Fibroblast of lung (primary cell): Measurements from ENCODE around the gene MGAT4A. TPM values are rescaled to one million over a fixed set of nuclear protein-coding genes. Genes with fewer than 3 reads are reported as not detected.

ENCODE experiments used
- DNase-seq, 2 donors: peaks; one replicate each; pipeline versions ENCODE4 v3.0.0 to v3.0.0-alpha.2; 2010; ENCODE audit warnings: low read depth in 2 of 2
- H2AFZ ChIP-seq: 2 replicates; pipeline ENCODE4 v1.5.1; 2012; ENCODE audit warnings: low read length, control low read depth, inconsistent platforms
- H3K27ac ChIP-seq: 2 replicates; pipeline ENCODE4 v1.5.1; 2011; ENCODE audit warnings: low read length, control low read depth; ENCODE audit not compliant: insufficient read depth
- H3K27me3 ChIP-seq: 2 replicates; pipeline ENCODE4 v1.5.1; 2011; ENCODE audit warnings: mild to moderate bottlenecking, low read length; ENCODE audit not compliant: control insufficient read depth, insufficient read depth
- H3K36me3 ChIP-seq: 2 replicates; pipeline ENCODE4 v1.5.1; 2011; ENCODE audit warnings: low read length; ENCODE audit not compliant: control insufficient read depth, insufficient read depth
- H3K4me1 ChIP-seq: 2 replicates; pipeline ENCODE4 v1.5.1; 2011; ENCODE audit warnings: low read length; ENCODE audit not compliant: control insufficient read depth, insufficient read depth; ENCODE audit errors: extremely low read depth
- H3K4me2 ChIP-seq: 2 replicates; pipeline ENCODE4 v1.5.1; 2011; ENCODE audit warnings: low read length, control low read depth; ENCODE audit not compliant: insufficient read depth; ENCODE audit errors: extremely low read depth
- H3K4me3 ChIP-seq, 4 experiments: fragments of 200-600 bp in 1 of 4; sonication (generic) in 1 of 4; replicated peaks in 1 of 4; 2 replicates each; pipeline ENCODE4 v1.5.1; 2011 to 2016; ENCODE audit warnings: low read length in 4 of 4, low read depth in 3 of 4, mild to moderate bottlenecking in 3 of 4, control low read depth in 2 of 4, inconsistent platforms in 1 of 4, mixed read lengths in 1 of 4; ENCODE audit not compliant: insufficient read depth in 1 of 4; ENCODE audit errors: control extremely low read depth in 1 of 4
- H3K79me2 ChIP-seq: 2 replicates; pipeline ENCODE4 v1.5.1; 2012; ENCODE audit warnings: mild to moderate bottlenecking, low read length, inconsistent platforms; ENCODE audit not compliant: control insufficient read depth, insufficient read depth
- H3K9ac ChIP-seq: 2 replicates; pipeline ENCODE4 v1.5.1; 2011; ENCODE audit warnings: mild to moderate bottlenecking, low read length, control low read depth; ENCODE audit not compliant: insufficient read depth
- H3K9me3 ChIP-seq: 2 replicates; pipeline ENCODE4 v1.5.1; 2012; ENCODE audit warnings: low read depth, low read length; ENCODE audit not compliant: control insufficient read depth, insufficient read depth
- H4K20me1 ChIP-seq: 2 replicates; pipeline ENCODE4 v1.5.1; 2011; ENCODE audit warnings: low read length; ENCODE audit not compliant: control insufficient read depth, insufficient read depth; ENCODE audit errors: extremely low read depth
- EZH2 ChIP-seq: IDR thresholded peaks from 2 replicates; pipeline ENCODE4 v1.5.1; 2012; ENCODE audit warnings: low read length, control low read depth, mild to moderate bottlenecking; ENCODE audit errors: missing control alignments
- polyA plus RNA-seq, 2 donors: library from polyadenylated mRNA; depleted of rRNA in 1 of 2; stranded (reverse) in 1 of 2; unstranded in 1 of 2; fragments of >200 nt; gene quantifications; 2 replicates each; pipeline ENCODE4 v1.2.1, GENCODE V29; 2011 to 2012; ENCODE audit warnings: missing spikeins in 1 of 2
- total RNA-seq: library from RNA; depleted of rRNA; stranded (reverse); fragments of >200 nt; gene quantifications from 2 replicates; pipeline ENCODE4 v1.2.1, GENCODE V29; 2014
- TF ChIP-seq, protein P1 (sequence below), 2 donors: IDR thresholded peaks in 1 of 2; conservative IDR thresholded peaks in 1 of 2; 1 replicate in 1 of 2; 2 replicates in 1 of 2; pipeline ENCODE4 v1.5.1; 2011 to 2012; ENCODE audit warnings: low read length in 2 of 2, control low read depth in 1 of 2, inconsistent platforms in 1 of 2, low read depth in 1 of 2, mild to moderate bottlenecking in 1 of 2

MGAT4A gene
- total and polyA plus RNA-seq, 2 donors (not counting 1 experiment from before 2014, with no cell fraction given): 0.10 to 0.17 TPM

DNA sequence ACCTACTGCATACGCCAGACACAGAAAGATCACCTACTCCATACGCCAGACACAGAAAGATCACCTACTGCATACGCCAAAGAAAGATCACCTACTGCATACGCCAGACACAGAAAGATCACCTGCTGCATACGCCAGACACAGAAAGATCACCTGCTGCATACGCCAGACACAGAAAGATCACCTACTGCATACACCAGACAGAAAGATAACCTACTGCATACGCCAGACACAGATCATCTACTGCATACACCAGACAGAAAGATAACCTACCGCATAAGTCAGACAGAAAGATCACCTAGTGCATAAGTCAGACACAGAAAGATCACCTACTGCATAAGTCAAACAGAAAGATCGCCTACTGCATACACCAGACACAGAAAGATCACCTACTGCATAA is 148.4 kb downstream of the MGAT4A start:
- H3K4me2 ChIP-seq: no peak overlapping the region
- no peaks in the 10 kb centered on the region for H3K36me3 ChIP-seq
- TF ChIP-seq EZH2: no peak
- TF ChIP-seq, protein P1, sequence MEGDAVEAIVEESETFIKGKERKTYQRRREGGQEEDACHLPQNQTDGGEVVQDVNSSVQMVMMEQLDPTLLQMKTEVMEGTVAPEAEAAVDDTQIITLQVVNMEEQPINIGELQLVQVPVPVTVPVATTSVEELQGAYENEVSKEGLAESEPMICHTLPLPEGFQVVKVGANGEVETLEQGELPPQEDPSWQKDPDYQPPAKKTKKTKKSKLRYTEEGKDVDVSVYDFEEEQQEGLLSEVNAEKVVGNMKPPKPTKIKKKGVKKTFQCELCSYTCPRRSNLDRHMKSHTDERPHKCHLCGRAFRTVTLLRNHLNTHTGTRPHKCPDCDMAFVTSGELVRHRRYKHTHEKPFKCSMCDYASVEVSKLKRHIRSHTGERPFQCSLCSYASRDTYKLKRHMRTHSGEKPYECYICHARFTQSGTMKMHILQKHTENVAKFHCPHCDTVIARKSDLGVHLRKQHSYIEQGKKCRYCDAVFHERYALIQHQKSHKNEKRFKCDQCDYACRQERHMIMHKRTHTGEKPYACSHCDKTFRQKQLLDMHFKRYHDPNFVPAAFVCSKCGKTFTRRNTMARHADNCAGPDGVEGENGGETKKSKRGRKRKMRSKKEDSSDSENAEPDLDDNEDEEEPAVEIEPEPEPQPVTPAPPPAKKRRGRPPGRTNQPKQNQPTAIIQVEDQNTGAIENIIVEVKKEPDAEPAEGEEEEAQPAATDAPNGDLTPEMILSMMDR (conservative IDR thresholded peaks at IDR 0.05 in 1 of 2, IDR thresholded peaks at IDR 0.05 in 1 of 2; ENCODE audit: low read depth in 1 of 2, low read length in 2 of 2): no peak
- H3K27me3 ChIP-seq: no peaks in the 10 kb centered on the region
- H3K4me3 ChIP-seq: no peak overlapping the region
- H3K9ac ChIP-seq: no peak overlapping the region
- H3K9me3 ChIP-seq: no peaks in the 10 kb centered on the region
- DNase-seq: no peak
- H2AFZ ChIP-seq: no peak overlapping the region
- no peak overlapping the region for H3K27ac ChIP-seq
- H3K79me2 ChIP-seq: no peaks in the 10 kb centered on the region
- no peaks in the 10 kb centered on the region for H3K4me1 ChIP-seq
- H4K20me1 ChIP-seq: no peaks in the 10 kb centered on the region

DNA sequence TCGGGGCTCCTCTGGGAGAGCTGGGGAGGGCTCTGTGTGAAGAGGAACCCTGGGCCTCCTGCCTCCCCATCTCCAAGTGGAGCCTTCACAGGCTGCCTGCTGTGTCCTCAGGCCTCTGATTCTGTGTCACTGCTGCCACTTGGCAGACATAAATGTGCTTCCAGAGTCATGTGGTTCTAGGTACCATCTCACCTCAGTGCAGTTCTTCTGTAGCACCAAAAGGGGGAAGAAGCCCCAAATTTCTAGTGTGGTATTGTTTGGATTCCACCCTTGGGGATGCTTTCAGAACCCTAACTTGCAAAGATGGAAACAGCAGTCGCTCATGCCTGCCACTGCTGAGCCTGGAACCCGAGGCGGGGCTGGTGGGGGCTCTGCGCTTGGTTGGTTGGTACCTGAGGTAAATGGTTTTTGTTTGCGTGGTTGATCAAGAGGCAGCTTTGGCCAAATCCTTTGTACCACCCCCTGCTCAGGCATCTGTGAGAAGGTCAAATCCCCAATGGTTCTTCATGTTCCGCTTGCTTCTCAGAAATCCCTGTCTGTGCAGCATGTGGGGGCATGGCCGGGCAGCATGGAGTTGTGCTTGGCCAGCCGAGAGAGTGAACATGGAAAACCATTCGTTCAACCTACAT is 150.2 kb downstream of the MGAT4A start:
- H3K9me3 ChIP-seq: no peaks in the 10 kb centered on the region
- no peaks in the 10 kb centered on the region for H4K20me1 ChIP-seq
- no peak overlapping the region for H3K4me2 ChIP-seq
- TF ChIP-seq, protein P1 (conservative IDR thresholded peaks at IDR 0.05 in 1 of 2, IDR thresholded peaks at IDR 0.05 in 1 of 2; ENCODE audit: low read depth in 1 of 2, low read length in 2 of 2): no peak
- TF ChIP-seq EZH2: no peak
- H3K4me3 ChIP-seq: no peak overlapping the region
- H3K79me2 ChIP-seq: no peaks in the 10 kb centered on the region
- no peak overlapping the region for H3K27ac ChIP-seq
- H3K36me3 ChIP-seq: no peaks in the 10 kb centered on the region
- no peaks in the 10 kb centered on the region for H3K4me1 ChIP-seq
- H3K27me3 ChIP-seq: no peaks in the 10 kb centered on the region
- H2AFZ ChIP-seq: no peak overlapping the region
- DNase-seq: no peak
- H3K9ac ChIP-seq: no peak overlapping the region

DNA sequence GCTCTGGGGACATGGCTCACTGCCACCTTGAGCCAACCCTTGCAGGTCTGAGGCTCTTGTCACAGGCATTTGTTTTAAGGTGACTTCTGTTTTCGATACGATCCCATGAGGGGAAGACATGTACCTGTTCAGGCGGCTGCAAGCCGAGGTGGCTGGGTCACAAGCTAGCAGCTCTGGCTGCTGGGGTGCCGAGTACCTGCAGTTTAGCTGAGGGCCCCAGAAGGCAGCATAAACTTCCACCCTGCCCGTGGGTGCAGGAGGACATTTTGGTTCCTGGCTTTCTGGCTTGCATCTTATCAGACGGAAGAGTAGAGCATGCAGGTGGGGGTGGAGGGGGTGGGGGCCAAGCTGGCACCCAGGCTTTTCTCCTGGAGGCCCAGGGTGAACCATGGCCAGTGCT is 151.0 kb downstream of the MGAT4A start:
- H3K79me2 ChIP-seq: no peaks in the 10 kb centered on the region

More for the DNA sequence above, 151.0 kb downstream of the MGAT4A start:
- H2AFZ ChIP-seq: no peak overlapping the region
- no peaks in the 10 kb centered on the region for H4K20me1 ChIP-seq
- H3K4me3 ChIP-seq: no peak overlapping the region
- no peak overlapping the region for H3K27ac ChIP-seq
- no peak for TF ChIP-seq EZH2
- TF ChIP-seq, protein P1 (conservative IDR thresholded peaks at IDR 0.05 in 1 of 2, IDR thresholded peaks at IDR 0.05 in 1 of 2; ENCODE audit: low read depth in 1 of 2, low read length in 2 of 2): no peak
- no peaks in the 10 kb centered on the region for H3K36me3 ChIP-seq
- H3K27me3 ChIP-seq: no peaks in the 10 kb centered on the region
- H3K4me1 ChIP-seq: no peaks in the 10 kb centered on the region
- no peak overlapping the region for H3K4me2 ChIP-seq
- H3K9ac ChIP-seq: no peak overlapping the region
- H3K9me3 ChIP-seq: no peaks in the 10 kb centered on the region
- no peak for DNase-seq
